HCT116 (cell line): ENCODE results near the gene TPM4. TPM values are rescaled to one million over a fixed set of nuclear protein-coding genes. Genes with fewer than 3 reads are reported as not detected.

ENCODE experiments used
- ATAC-seq: fragments of 200-7000 bp; cut with Tn5 transposase; 2 replicates; pipeline ENCODE4 v1.9.1; 2020; ENCODE audit warnings: mild to moderate bottlenecking, moderate library complexity
- BruUV-seq: library from RNA; stranded (reverse); fragments of 400-500 nt; replicated peaks from 2 replicates; lab custom pipeline; 2021; lab: Mats Ljungman, UMichigan
- CTCF ChIA-PET: fragments of 300-600 bp; sonication (Branson Sonifier 250); formaldehyde crosslinking; loops from one replicate; lab custom pipeline; 2021; ENCODE audit warnings: antibody characterized with exemption; lab: Charles Lee
- POLR2A ChIA-PET: fragments of 300-600, 350-600 bp; sonication (Branson Sonifier 250); formaldehyde crosslinking; loops from one replicate; lab custom pipeline; 2021; ENCODE audit warnings: antibody characterized with exemption; lab: Charles Lee
- RAD21 ChIA-PET, 2 experiments: fragments of 300-600 bp; sonication (Branson Sonifier 250); formaldehyde crosslinking; loops; one replicate each; lab custom pipeline; 2023; ENCODE audit warnings: low total read pairs in 2 of 2; ENCODE audit not compliant: uncharacterized antibody in 2 of 2, unreplicated experiment in 2 of 2, low non-redundant PET in 1 of 2; lab: Charles Lee
- DNase-seq: peaks from one replicate; pipeline ENCODE4 v3.0.0-alpha.2; 2010; ENCODE audit warnings: low read depth, low spot score
- H2AFZ ChIP-seq: fragments of 200-600 bp; shearing (Covaris generic), sonication (generic); 2 replicates; pipeline ENCODE4 v1.6.1; 2017; ENCODE audit warnings: low read depth, mixed run types, mixed read lengths, antibody characterized with exemption, low read length; ENCODE audit not compliant: poor library complexity, severe bottlenecking
- H3K27ac ChIP-seq: 2 replicates; pipeline ENCODE4 v1.5.1; 2012; ENCODE audit warnings: low read depth, low read length
- H3K27me3 ChIP-seq: fragments of 200-600 bp; sonication (generic); 2 replicates; pipeline ENCODE4 v1.6.1; 2016; ENCODE audit warnings: mixed run types, low read length, mixed read lengths; ENCODE audit not compliant: insufficient read depth
- H3K36me3 ChIP-seq, 2 experiments: fragments of 200-500 bp in 1 of 2; fragments of 200-600 bp in 1 of 2; sonication (Bioruptor generic) in 1 of 2; sonication (generic) in 1 of 2; 2 replicates each; pipeline versions ENCODE4 v1.5.1 to v1.6.1; 2014 to 2016; ENCODE audit warnings: low read length in 2 of 2, inconsistent platforms in 1 of 2, mixed read lengths in 1 of 2, mixed run types in 1 of 2; ENCODE audit not compliant: insufficient read depth in 2 of 2, control insufficient read depth in 1 of 2
- H3K4me1 ChIP-seq, 2 experiments: fragments of 200-600 bp in 1 of 2; sonication (generic) in 1 of 2; 2 replicates each; pipeline versions ENCODE4 v1.5.1 to v1.6.1; 2012 to 2017; ENCODE audit warnings: low read length in 2 of 2, inconsistent platforms in 1 of 2, mild to moderate bottlenecking in 1 of 2, mixed read lengths in 1 of 2, mixed run types in 1 of 2, moderate library complexity in 1 of 2; ENCODE audit not compliant: insufficient read depth in 2 of 2, control insufficient read depth in 1 of 2
- H3K4me2 ChIP-seq: fragments of 200-600 bp; sonication (generic); 2 replicates; pipeline ENCODE4 v1.6.1; 2017; ENCODE audit warnings: mixed run types, low read length, mixed read lengths
- H3K4me3 ChIP-seq, 2 experiments: fragments of 200-600 bp in 1 of 2; sonication (generic) in 1 of 2; replicated peaks in 1 of 2; 2 replicates each; pipeline ENCODE4 v1.5.1; 2011 to 2016; ENCODE audit warnings: low read length in 2 of 2, control low read depth in 1 of 2, low read depth in 1 of 2, mild to moderate bottlenecking in 1 of 2, mixed read lengths in 1 of 2, mixed run types in 1 of 2
- H3K79me2 ChIP-seq: fragments of 200-600 bp; sonication (generic); 2 replicates; pipeline ENCODE4 v1.6.1; 2017; ENCODE audit warnings: mild to moderate bottlenecking, mixed run types, low read length, moderate library complexity, mixed read lengths; ENCODE audit not compliant: insufficient read depth
- H3K9ac ChIP-seq: fragments of 200-600 bp; sonication (generic); 2 replicates; pipeline ENCODE4 v1.6.1; 2016; ENCODE audit warnings: low read length, mixed read lengths
- H3K9me2 ChIP-seq: fragments of 200-600 bp; sonication (generic), shearing (Covaris generic); 2 replicates; pipeline ENCODE4 v1.6.1; 2017; ENCODE audit warnings: mixed run types, mild to moderate bottlenecking, moderate library complexity; ENCODE audit not compliant: insufficient read depth
- H3K9me3 ChIP-seq, 2 experiments: fragments of 200-500 bp in 1 of 2; fragments of 200-600 bp in 1 of 2; sonication (Bioruptor generic) in 1 of 2; sonication (generic) in 1 of 2; 2 replicates each; pipeline ENCODE4 v1.6.1; 2014 to 2017; ENCODE audit warnings: low read length in 2 of 2, mixed read lengths in 2 of 2, inconsistent platforms in 1 of 2, low read depth in 1 of 2, mild to moderate bottlenecking in 1 of 2, mixed run types in 1 of 2, moderate library complexity in 1 of 2; ENCODE audit not compliant: control insufficient read depth in 1 of 2, insufficient read depth in 1 of 2
- H4K20me1 ChIP-seq: fragments of 200-600 bp; sonication (generic), shearing (Covaris generic); 2 replicates; pipeline ENCODE4 v1.6.1; 2017; ENCODE audit warnings: mixed run types, mild to moderate bottlenecking, moderate library complexity; ENCODE audit not compliant: insufficient read depth
- CBX3 ChIP-seq: IDR thresholded peaks from 2 replicates; pipeline ENCODE4 v1.6.1; 2012; ENCODE audit warnings: low read depth
- EGR1 ChIP-seq: IDR thresholded peaks from 2 replicates; pipeline ENCODE4 v1.6.1; 2012; ENCODE audit warnings: low read depth
- ELF1 ChIP-seq: IDR thresholded peaks from 2 replicates; pipeline ENCODE4 v1.6.1; 2012; ENCODE audit warnings: low read depth, borderline replicate concordance
- EZH2 ChIP-seq: fragments of 200-600 bp; sonication (generic); IDR thresholded peaks from 2 replicates; pipeline ENCODE4 v1.6.1; 2017; ENCODE audit warnings: antibody characterized with exemption, mixed run types
- POLR2AphosphoS5 ChIP-seq: IDR thresholded peaks from 2 replicates; pipeline ENCODE4 v1.6.1; 2011; ENCODE audit warnings: mild to moderate bottlenecking, low read depth, low read length, moderate library complexity
- RAD21 ChIP-seq: IDR thresholded peaks from 2 replicates; pipeline ENCODE4 v1.6.1; 2012; ENCODE audit warnings: low read depth, mild to moderate bottlenecking
- SRF ChIP-seq: IDR thresholded peaks from 2 replicates; pipeline ENCODE4 v1.6.1; 2012; ENCODE audit warnings: low read depth
- TCF7L2 ChIP-seq: IDR thresholded peaks from 2 replicates; pipeline ENCODE4 v1.7.0; 2011; ENCODE audit warnings: borderline replicate concordance, inconsistent platforms; ENCODE audit not compliant: insufficient read depth, insufficient read length; ENCODE audit errors: extremely low read depth
- ZNF274 ChIP-seq: fragments of 200-500 bp; sonication (Bioruptor generic); IDR thresholded peaks from 2 replicates; pipeline ENCODE4 v1.6.1; 2014; ENCODE audit warnings: mild to moderate bottlenecking, low read depth, low read length, inconsistent platforms
- intact Hi-C: fragments of 100-400 bp; cut with micrococcal nuclease; formaldehyde crosslinking; loops from 2 replicates; pipeline ENCODE4 v1.10.0; 2022
- total RNA-seq: library from RNA; stranded (reverse); gene quantifications from one replicate; pipeline ENCODE4 v1.2.1, GENCODE V29; 2021; ENCODE audit not compliant: unreplicated experiment
- TF ChIP-seq, protein P1 (sequence below), 3 experiments: fragments of 200-600 bp in 1 of 3; sonication (generic) in 1 of 3; IDR thresholded peaks in 2 of 3; conservative IDR thresholded peaks in 1 of 3; 2 replicates each; pipeline ENCODE4 v1.5.1; 2012 to 2017; ENCODE audit warnings: low read depth in 2 of 3, low read length in 2 of 3, antibody characterized with exemption in 1 of 3, borderline replicate concordance in 1 of 3, control low read depth in 1 of 3, mild to moderate bottlenecking in 1 of 3, mixed read lengths in 1 of 3, mixed run types in 1 of 3, moderate library complexity in 1 of 3; ENCODE audit not compliant: insufficient read depth in 1 of 3
- TF ChIP-seq, protein P2 (sequence below): IDR thresholded peaks from 2 replicates; pipeline ENCODE4 v1.6.1; 2012; ENCODE audit warnings: low read depth
- TF ChIP-seq, protein P3 (sequence below): IDR thresholded peaks from 2 replicates; pipeline ENCODE4 v1.6.1; 2012

TPM4 gene
- total RNA-seq, 1 experiment from 2014 or later, result 275 TPM

DNA sequence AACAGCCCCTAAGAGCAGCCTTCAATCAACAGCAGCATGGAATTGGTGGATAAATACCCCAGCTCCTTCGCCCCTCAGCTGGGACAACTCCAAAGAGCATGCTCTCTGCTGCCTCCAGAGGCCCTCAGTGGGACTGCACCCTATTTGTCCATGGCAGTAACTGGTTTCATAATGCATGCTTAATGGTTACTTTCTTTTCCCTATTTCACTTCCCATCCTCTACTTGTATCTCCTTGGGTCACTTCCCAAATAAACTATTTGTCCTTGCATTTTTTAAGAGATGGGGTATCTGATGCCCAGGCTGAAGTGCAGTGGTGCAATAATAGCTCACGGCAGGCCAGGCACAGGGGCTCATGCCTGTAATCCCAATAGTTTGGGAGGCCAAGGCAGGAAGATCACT, 13.5 kb upstream of the TPM4 start:
- Histone ChIP-seq H3K27ac (no peak overlapping the region), H3K4me2 (no peak overlapping the region), H3K4me1 (peaks cover 0 to 34% of the 10 kb centered on the region in 2 experiments; a peak in 3 of 4 replicates), H3K79me2 (peaks cover 11% of the 10 kb centered on the region), H3K9ac (no peak overlapping the region), H3K9me2 (no peaks in the 10 kb centered on the region), H3K4me3 (no peak overlapping the region), H3K36me3 (no peaks in the 10 kb centered on the region), H4K20me1 (no peaks in the 10 kb centered on the region), H3K9me3 (peaks cover 0 to 8% of the 10 kb centered on the region in 2 experiments; a peak in 1 of 4 replicates), H3K27me3 (no peaks in the 10 kb centered on the region), H2AFZ (no peak overlapping the region)
- ATAC-seq (no peak; the same call in 1 of the 2 replicates), DNase-seq (no peak)
- CTCF ChIA-PET, result interaction anchor here (0.6 to 2.5 kb wide), 4 partner anchors 9 to 21 kb away, joined by 3 to 10 read pairs (median 7); no protein-coding TSS in a partner anchor
- POLR2A ChIA-PET, result interaction anchor here (0.7 kb wide), 1 partner anchor 11 kb away, joined by 3 read pairs; no protein-coding TSS in a partner anchor
- intact Hi-C loops, result no loop called here
- no peak for TF ChIP-seq TCF7L2
- TF ChIP-seq, protein P1, sequence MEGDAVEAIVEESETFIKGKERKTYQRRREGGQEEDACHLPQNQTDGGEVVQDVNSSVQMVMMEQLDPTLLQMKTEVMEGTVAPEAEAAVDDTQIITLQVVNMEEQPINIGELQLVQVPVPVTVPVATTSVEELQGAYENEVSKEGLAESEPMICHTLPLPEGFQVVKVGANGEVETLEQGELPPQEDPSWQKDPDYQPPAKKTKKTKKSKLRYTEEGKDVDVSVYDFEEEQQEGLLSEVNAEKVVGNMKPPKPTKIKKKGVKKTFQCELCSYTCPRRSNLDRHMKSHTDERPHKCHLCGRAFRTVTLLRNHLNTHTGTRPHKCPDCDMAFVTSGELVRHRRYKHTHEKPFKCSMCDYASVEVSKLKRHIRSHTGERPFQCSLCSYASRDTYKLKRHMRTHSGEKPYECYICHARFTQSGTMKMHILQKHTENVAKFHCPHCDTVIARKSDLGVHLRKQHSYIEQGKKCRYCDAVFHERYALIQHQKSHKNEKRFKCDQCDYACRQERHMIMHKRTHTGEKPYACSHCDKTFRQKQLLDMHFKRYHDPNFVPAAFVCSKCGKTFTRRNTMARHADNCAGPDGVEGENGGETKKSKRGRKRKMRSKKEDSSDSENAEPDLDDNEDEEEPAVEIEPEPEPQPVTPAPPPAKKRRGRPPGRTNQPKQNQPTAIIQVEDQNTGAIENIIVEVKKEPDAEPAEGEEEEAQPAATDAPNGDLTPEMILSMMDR (IDR thresholded peaks at IDR 0.05 in 2 of 3, conservative IDR thresholded peaks at IDR 0.05 in 1 of 3; ENCODE audit: borderline replicate concordance in 1 of 3, insufficient read depth in 1 of 3, low read depth in 2 of 3, low read length in 2 of 3), result peak in 2 of 3 experiments; percentile 94 to 98; a peak in 4 of 6 replicates
- BruUV-seq, result no TSS peak
- RAD21 ChIA-PET, result no interaction called here

DNA sequence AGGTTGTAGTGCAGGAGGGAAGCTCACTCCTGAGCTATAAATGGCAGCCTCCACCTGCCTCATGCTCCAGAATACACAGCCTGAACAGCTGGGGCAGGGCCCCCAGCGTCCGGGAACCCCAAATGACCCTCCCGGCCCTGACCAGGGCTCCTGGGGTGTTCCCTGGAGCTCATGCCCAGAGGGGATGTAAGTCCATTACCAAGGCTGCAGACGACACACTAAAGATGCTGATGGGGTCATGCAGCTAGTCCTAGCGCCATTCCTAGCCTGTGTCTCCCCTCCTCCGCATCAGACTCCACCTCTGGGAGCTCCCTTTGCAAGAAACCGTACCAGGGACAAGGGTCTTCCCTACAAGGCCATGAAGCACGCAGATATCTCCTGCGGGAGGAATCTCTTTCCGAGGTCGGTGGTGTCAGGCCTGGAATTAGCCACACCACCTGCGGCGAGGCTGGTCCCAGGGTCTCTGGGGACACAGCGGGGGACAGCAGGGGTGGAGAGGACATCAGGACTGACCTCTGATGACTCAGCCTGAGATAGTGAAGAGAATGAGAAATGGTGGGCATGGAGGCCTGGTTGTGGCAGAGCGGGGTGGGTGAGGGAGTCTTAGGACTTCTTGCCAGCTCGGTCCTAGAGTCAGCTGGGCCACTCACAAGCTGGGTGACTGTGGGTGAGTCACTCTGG, 11.9 kb upstream of the TPM4 start:
- intact Hi-C loops, result no loop called here
- H3K79me2 ChIP-seq, result peaks cover 26% of the 10 kb centered on the region
- no peaks in the 10 kb centered on the region for H3K36me3 ChIP-seq
- POLR2A ChIA-PET, result interaction anchor here (1.1 kb wide), 1 partner anchor 10 kb away, joined by 3 read pairs; no protein-coding TSS in a partner anchor
- DNase-seq (no peak), ATAC-seq (no peak)
- H3K9me2 ChIP-seq, result no peaks in the 10 kb centered on the region
- no peaks in the 10 kb centered on the region for H4K20me1 ChIP-seq
- no peaks in the 10 kb centered on the region for H3K27me3 ChIP-seq
- no peak overlapping the region for H2AFZ ChIP-seq
- no peak overlapping the region for H3K4me2 ChIP-seq
- no peak overlapping the region for H3K9ac ChIP-seq
- H3K4me3 ChIP-seq, result no peak overlapping the region
- no peak overlapping the region for H3K27ac ChIP-seq
- BruUV-seq, result no TSS peak
- CTCF ChIA-PET, result interaction anchor here (0.7 to 2.5 kb wide), 3 partner anchors 7 to 47 kb away, joined by 3 to 9 read pairs (median 4); no protein-coding TSS in a partner anchor
- RAD21 ChIA-PET, result no interaction called here
- H3K4me1 ChIP-seq, result peaks cover 10 to 46% of the 10 kb centered on the region in 2 experiments
- peaks cover 0 to 8% of the 10 kb centered on the region in 2 experiments; a peak in 1 of 4 replicates for H3K9me3 ChIP-seq
- TF ChIP-seq POLR2AphosphoS5 (no peak), ELF1 (no peak), RAD21 (no peak), EGR1 (no peak), SRF (no peak), EZH2 (no peak), TCF7L2 (no peak), CBX3 (no peak), ZNF274 (no peak)
- TF ChIP-seq, protein P2, sequence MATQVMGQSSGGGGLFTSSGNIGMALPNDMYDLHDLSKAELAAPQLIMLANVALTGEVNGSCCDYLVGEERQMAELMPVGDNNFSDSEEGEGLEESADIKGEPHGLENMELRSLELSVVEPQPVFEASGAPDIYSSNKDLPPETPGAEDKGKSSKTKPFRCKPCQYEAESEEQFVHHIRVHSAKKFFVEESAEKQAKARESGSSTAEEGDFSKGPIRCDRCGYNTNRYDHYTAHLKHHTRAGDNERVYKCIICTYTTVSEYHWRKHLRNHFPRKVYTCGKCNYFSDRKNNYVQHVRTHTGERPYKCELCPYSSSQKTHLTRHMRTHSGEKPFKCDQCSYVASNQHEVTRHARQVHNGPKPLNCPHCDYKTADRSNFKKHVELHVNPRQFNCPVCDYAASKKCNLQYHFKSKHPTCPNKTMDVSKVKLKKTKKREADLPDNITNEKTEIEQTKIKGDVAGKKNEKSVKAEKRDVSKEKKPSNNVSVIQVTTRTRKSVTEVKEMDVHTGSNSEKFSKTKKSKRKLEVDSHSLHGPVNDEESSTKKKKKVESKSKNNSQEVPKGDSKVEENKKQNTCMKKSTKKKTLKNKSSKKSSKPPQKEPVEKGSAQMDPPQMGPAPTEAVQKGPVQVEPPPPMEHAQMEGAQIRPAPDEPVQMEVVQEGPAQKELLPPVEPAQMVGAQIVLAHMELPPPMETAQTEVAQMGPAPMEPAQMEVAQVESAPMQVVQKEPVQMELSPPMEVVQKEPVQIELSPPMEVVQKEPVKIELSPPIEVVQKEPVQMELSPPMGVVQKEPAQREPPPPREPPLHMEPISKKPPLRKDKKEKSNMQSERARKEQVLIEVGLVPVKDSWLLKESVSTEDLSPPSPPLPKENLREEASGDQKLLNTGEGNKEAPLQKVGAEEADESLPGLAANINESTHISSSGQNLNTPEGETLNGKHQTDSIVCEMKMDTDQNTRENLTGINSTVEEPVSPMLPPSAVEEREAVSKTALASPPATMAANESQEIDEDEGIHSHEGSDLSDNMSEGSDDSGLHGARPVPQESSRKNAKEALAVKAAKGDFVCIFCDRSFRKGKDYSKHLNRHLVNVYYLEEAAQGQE, result no peak
- TF ChIP-seq, protein P3, sequence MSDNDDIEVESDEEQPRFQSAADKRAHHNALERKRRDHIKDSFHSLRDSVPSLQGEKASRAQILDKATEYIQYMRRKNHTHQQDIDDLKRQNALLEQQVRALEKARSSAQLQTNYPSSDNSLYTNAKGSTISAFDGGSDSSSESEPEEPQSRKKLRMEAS, result no peak
